Keratinocyte (primary cell): ENCODE results near the gene STUB1.

Source experiments
- CTCF ChIP-seq, 3 experiments: IDR thresholded peaks in 1 of 3; conservative IDR thresholded peaks in 1 of 3; optimal IDR thresholded peaks in 1 of 3; 2 replicates in 2 of 3; 3 replicates in 1 of 3; pipeline versions ENCODE3 to v1.5.1; 2011; ENCODE audit warnings: low read length in 3 of 3, mild to moderate bottlenecking in 3 of 3, moderate library complexity in 2 of 3, control low read depth in 1 of 3, inconsistent platforms in 1 of 3; ENCODE audit not compliant: insufficient read depth in 2 of 3; ENCODE audit errors: extremely low read depth in 1 of 3
- EZH2 ChIP-seq: IDR thresholded peaks from one replicate; pipeline ENCODE4 v1.6.1; 2012; ENCODE audit warnings: inconsistent platforms, mild to moderate bottlenecking, low read length, moderate library complexity

- no peak for TF ChIP-seq EZH2
- no peak for TF ChIP-seq CTCF (optimal IDR thresholded peaks at IDR 0.05 in 1 of 3, IDR thresholded peaks at IDR 0.05 in 1 of 3, conservative IDR thresholded peaks at IDR 0.05 in 1 of 3; ENCODE audit: extremely low read depth in 1 of 3, insufficient read depth in 2 of 3, low read length in 3 of 3)
These were observed 22.1 kb downstream of the STUB1 start for GRCh38 chr16:702341-702740.
